SK-N-SH treated with all-trans-retinoic acid at 6 μM for 48 hours (cell line): ENCODE data around the gene GRK3.

Experiments used
- ATAC-seq: fragments of 200-7000 bp; cut with Tn5 transposase; 3 replicates; pipeline ENCODE4 v1.9.1; 2020; ENCODE audit warnings: mild to moderate bottlenecking, moderate library complexity
- BACH2 ChIP-seq: fragments of 250-450 bp; sonication (Bioruptor Pico); IDR thresholded peaks from 2 replicates; pipeline ENCODE4 v1.9.0; 2021; ENCODE audit warnings: mild to moderate bottlenecking, borderline replicate concordance
- CREB5 ChIP-seq: fragments of 250-450 bp; sonication (Bioruptor Pico); IDR thresholded peaks from 2 replicates; pipeline ENCODE4 v1.5.1; 2020; ENCODE audit warnings: low read depth, mild to moderate bottlenecking, moderate library complexity
- CSDC2 ChIP-seq: fragments of 250-450 bp; sonication (Bioruptor Pico); IDR thresholded peaks from 2 replicates; pipeline ENCODE4 v1.5.0; 2020; ENCODE audit warnings: mild to moderate bottlenecking, moderate library complexity
- CSRNP3 ChIP-seq: fragments of 250-450 bp; sonication (Bioruptor Pico); IDR thresholded peaks from 2 replicates; pipeline ENCODE4 v1.5.1; 2021; ENCODE audit warnings: mild to moderate bottlenecking, moderate library complexity
- ESRRG ChIP-seq: fragments of 250-450 bp; sonication (Bioruptor Pico); IDR thresholded peaks from 2 replicates; pipeline ENCODE4 v1.6.1; 2021; ENCODE audit warnings: mild to moderate bottlenecking
- GLIS3 ChIP-seq: fragments of 250-450 bp; sonication (Bioruptor Pico); IDR thresholded peaks from 2 replicates; pipeline ENCODE4 v1.5.0; 2020; ENCODE audit warnings: mild to moderate bottlenecking, moderate library complexity
- ISL1 ChIP-seq: fragments of 250-450 bp; sonication (Bioruptor Pico); IDR thresholded peaks from 2 replicates; pipeline ENCODE4 v2.1.2; 2022; ENCODE audit warnings: mild to moderate bottlenecking, moderate library complexity
- OSR1 ChIP-seq: fragments of 250-450 bp; sonication (Bioruptor Pico); IDR thresholded peaks from 2 replicates; pipeline ENCODE4 v1.8.0; 2022; ENCODE audit warnings: moderate library complexity, mild to moderate bottlenecking, inconsistent platforms
- PATZ1 ChIP-seq: fragments of 250-450 bp; sonication (Bioruptor Pico); IDR thresholded peaks from 2 replicates; pipeline ENCODE4 v1.8.0; 2020; ENCODE audit warnings: mild to moderate bottlenecking, moderate library complexity, borderline replicate concordance
- POU6F1 ChIP-seq: fragments of 250-450 bp; sonication (Bioruptor Pico); IDR thresholded peaks from 2 replicates; pipeline ENCODE4 v1.8.0; 2021; ENCODE audit warnings: low read depth, mild to moderate bottlenecking, moderate library complexity, borderline replicate concordance
- PPARA ChIP-seq: fragments of 250-450 bp; sonication (Bioruptor Pico); IDR thresholded peaks from 2 replicates; pipeline ENCODE4 v1.5.0; 2020; ENCODE audit warnings: mild to moderate bottlenecking, borderline replicate concordance
- RARB ChIP-seq: fragments of 250-450 bp; sonication (Bioruptor Pico); IDR thresholded peaks from 2 replicates; pipeline ENCODE4 v1.8.0; 2021; ENCODE audit warnings: mild to moderate bottlenecking, moderate library complexity
- SNAI2 ChIP-seq: fragments of 250-450 bp; sonication (Bioruptor Pico); IDR thresholded peaks from 2 replicates; pipeline ENCODE4 v1.5.0; 2020; ENCODE audit warnings: mild to moderate bottlenecking, moderate library complexity
- TCF4 ChIP-seq: fragments of 250-450 bp; sonication (Bioruptor Pico); IDR thresholded peaks from 2 replicates; pipeline ENCODE4 v1.8.0; 2021; ENCODE audit warnings: mild to moderate bottlenecking, moderate library complexity, borderline replicate concordance
- TOX ChIP-seq: fragments of 250-450 bp; sonication (Bioruptor Pico); IDR thresholded peaks from 2 replicates; pipeline ENCODE4 v1.8.0; 2021; ENCODE audit warnings: mild to moderate bottlenecking, moderate library complexity, borderline replicate concordance
- TSHZ2 ChIP-seq: fragments of 250-450 bp; sonication (Bioruptor Pico); IDR thresholded peaks from 2 replicates; pipeline ENCODE4 v1.5.0; 2020; ENCODE audit warnings: mild to moderate bottlenecking, moderate library complexity
- ZC3H10 ChIP-seq: fragments of 250-450 bp; sonication (Bioruptor Pico); IDR thresholded peaks from 2 replicates; pipeline ENCODE4 v1.5.1; 2021; ENCODE audit warnings: mild to moderate bottlenecking, moderate library complexity
- ZFP3 ChIP-seq: fragments of 250-450 bp; sonication (Bioruptor Pico); IDR thresholded peaks from 2 replicates; pipeline ENCODE4 v1.5.0; 2020; ENCODE audit warnings: mild to moderate bottlenecking, moderate library complexity
- ZFP30 ChIP-seq: fragments of 450-650 bp; formaldehyde crosslinking; IDR thresholded peaks from 2 replicates; pipeline ENCODE4 v1.5.0; 2022; ENCODE audit warnings: mild to moderate bottlenecking, moderate library complexity
- ZNF565 ChIP-seq: fragments of 450-650 bp; formaldehyde crosslinking; conservative IDR thresholded peaks from 2 replicates; pipeline ENCODE4 v1.5.0; 2020; ENCODE audit warnings: low read depth, mild to moderate bottlenecking, moderate library complexity
- ZNF70 ChIP-seq: fragments of 450-650 bp; formaldehyde crosslinking; IDR thresholded peaks from 2 replicates; pipeline ENCODE4 v1.5.0; 2020; ENCODE audit warnings: mild to moderate bottlenecking, moderate library complexity
- ZNF8 ChIP-seq: fragments of 450-650 bp; formaldehyde crosslinking; IDR thresholded peaks from 2 replicates; pipeline ENCODE4 v1.5.0; 2020; ENCODE audit warnings: mild to moderate bottlenecking, moderate library complexity

GRK3 gene

GRCh38 chr22:25554689-25555088 lies 9.8 kb upstream of the GRK3 start:
- TF ChIP-seq CSDC2 (CRISPR knock-in tag) (no peak), TSHZ2 (CRISPR knock-in tag) (no peak), ZFP30 (no peak), CSRNP3 (CRISPR knock-in tag) (no peak), OSR1 (CRISPR knock-in tag) (no peak), ZNF565 (no peak), ZNF8 (CRISPR knock-in tag) (no peak), SNAI2 (no peak)
- ATAC-seq, result no peak

- ATAC-seq, result no peak
- TF ChIP-seq ZC3H10 (CRISPR knock-in tag) (no peak), BACH2 (CRISPR knock-in tag) (no peak), OSR1 (CRISPR knock-in tag) (no peak), TSHZ2 (CRISPR knock-in tag) (no peak), TOX (no peak), ISL1 (CRISPR knock-in tag) (no peak), TCF4 (CRISPR knock-in tag) (no peak), SNAI2 (no peak), ZNF565 (no peak), ESRRG (no peak), ZNF70 (CRISPR knock-in tag) (no peak), ZFP3 (no peak), ZFP30 (no peak)
Observed at GRCh38 chr22:25555586-25555985, 8.9 kb upstream of the GRK3 start.

- no peak for ATAC-seq
- TF ChIP-seq GLIS3 (CRISPR knock-in tag) (no peak), TSHZ2 (CRISPR knock-in tag) (no peak), CREB5 (CRISPR knock-in tag) (no peak), RARB (CRISPR knock-in tag) (no peak), PATZ1 (no peak), TCF4 (CRISPR knock-in tag) (no peak), BACH2 (CRISPR knock-in tag) (no peak), PPARA (CRISPR knock-in tag) (no peak), ZC3H10 (CRISPR knock-in tag) (no peak), ZFP30 (no peak), ZNF565 (no peak), POU6F1 (CRISPR knock-in tag) (no peak), CSRNP3 (CRISPR knock-in tag) (no peak)
Observed at GRCh38 chr22:25557218-25557617, 7.3 kb upstream of the GRK3 start.
